ENCODE results near the gene ZAP70. TPM values are rescaled to one million over a fixed set of nuclear protein-coding genes. Genes with fewer than 3 reads are reported as not detected.
"Not testable (repeated sequence)": the region's sequence is repeated elsewhere in the genome, so short reads cannot be mapped to it uniquely, and the experiment has no call there.

ZAP70 gene
- total and polyA plus RNA-seq, 5 donors: 0.62 to 1.5 (median 1.2) TPM

DNA sequence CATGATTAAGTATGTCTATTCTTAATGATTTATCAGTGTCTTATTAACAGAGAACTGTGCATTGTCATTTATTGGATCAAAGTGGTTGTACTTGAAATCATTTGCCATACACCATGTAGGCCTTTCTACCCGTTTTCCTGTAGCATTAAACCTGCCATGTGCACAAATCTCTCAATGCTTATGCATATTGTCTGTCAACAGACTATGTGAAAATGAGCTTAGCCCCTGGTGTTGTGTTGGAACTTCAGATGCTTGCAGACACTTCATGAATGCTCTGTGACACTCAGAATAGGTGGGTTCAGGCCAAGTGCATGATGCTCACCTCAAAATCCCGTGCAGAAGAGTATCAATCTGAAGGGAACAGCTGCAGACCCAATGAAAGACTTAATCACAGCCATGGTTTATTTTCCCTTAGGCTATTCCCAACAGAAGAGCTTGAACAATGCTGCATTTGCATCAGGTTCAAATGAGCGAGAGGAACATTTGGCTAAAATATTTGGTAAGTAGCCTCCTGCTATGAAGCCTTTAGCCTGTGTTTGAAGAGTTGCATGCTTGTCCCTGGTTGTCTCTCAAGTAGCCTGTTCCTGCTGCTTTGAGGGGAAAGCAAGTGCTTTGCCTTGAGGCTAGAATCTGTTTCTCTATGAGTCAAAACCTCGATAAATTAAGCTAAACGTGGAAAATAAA, 37.8 kb upstream of the ZAP70 start:
- H3K27ac ChIP-seq (ENCODE audit: low read length): no peak overlapping the region
- intact Hi-C loops (cut with DNase I): no loop called here
- H3K27me3 ChIP-seq (ENCODE audit: control insufficient read depth, insufficient read depth): no peaks in the 10 kb centered on the region
- no peaks in the 10 kb centered on the region for H3K4me1 ChIP-seq (ENCODE audit: control insufficient read depth, insufficient read depth, low read length)
- no peak overlapping the region for H3K4me3 ChIP-seq (ENCODE audit: low read length)
- no peak for DNase-seq
- WGBS: 83% methylated on average over 5 of the region's 5 CpGs
- no peak for ATAC-seq
- no peaks in the 10 kb centered on the region for H3K9me3 ChIP-seq (ENCODE audit: control insufficient read depth, low read length)

DNA sequence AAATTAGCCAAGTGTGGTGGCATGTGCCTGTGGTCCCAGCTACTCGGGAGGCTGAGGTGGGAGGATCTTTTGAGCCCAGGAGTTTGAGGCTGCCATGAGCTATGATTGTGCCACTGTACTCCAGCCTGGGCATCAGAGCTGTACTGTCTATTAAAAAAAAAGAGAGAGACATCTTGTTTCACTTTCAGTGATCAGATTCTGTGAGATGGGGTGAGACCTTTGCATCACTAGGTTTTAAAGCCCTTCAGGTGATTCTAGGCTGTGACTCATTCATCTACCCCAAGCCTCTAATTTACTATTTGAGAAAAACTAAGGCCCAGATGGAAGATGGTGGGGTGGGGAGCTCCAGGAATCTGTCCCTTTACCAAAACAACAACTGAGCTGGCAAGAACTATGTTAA, 36.8 kb upstream of the ZAP70 start:
- Histone ChIP-seq H3K4me3 (ENCODE audit: low read length) (no peak overlapping the region), H3K27me3 (ENCODE audit: control insufficient read depth, insufficient read depth) (no peaks in the 10 kb centered on the region), H3K27ac (ENCODE audit: low read length) (no peak overlapping the region), H3K9me3 (ENCODE audit: control insufficient read depth, low read length) (no peaks in the 10 kb centered on the region), H3K4me1 (ENCODE audit: control insufficient read depth, insufficient read depth, low read length) (no peaks in the 10 kb centered on the region)
- 94% methylated on average over 1 of the region's 1 CpG for WGBS
- ATAC-seq (no peak), DNase-seq (no peak)
- intact Hi-C loops (cut with DNase I): no loop called here

DNA sequence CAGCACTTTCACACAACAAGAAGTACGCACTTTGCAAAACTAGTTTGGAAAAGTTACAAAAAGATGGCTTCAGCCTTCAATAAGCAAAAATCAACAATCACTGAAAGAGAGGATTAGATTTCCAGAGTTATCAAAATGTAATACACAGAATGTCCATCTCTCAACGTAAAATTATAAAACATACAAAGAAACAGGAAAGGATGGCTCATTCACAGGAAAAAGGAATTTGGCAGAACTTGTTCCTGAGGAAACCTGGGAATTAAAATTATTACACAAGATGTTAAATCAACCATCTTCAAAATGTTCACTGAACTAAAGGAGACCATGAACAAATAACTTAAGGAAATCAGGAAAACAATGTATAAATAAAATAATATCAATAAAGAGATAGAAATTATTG, 35.9 kb upstream of the ZAP70 start:
- H3K27ac ChIP-seq (ENCODE audit: low read length): no peak overlapping the region
- DNase-seq: no peak
- no peak for ATAC-seq
- H3K9me3 ChIP-seq (ENCODE audit: control insufficient read depth, low read length): no peaks in the 10 kb centered on the region
- no peaks in the 10 kb centered on the region for H3K4me1 ChIP-seq (ENCODE audit: control insufficient read depth, insufficient read depth, low read length)
- no peak overlapping the region for H3K4me3 ChIP-seq (ENCODE audit: low read length)
- intact Hi-C loops (cut with DNase I): no loop called here
- no peaks in the 10 kb centered on the region for H3K27me3 ChIP-seq (ENCODE audit: control insufficient read depth, insufficient read depth)
- 75% methylated on average over 2 of the region's 2 CpGs for WGBS

DNA sequence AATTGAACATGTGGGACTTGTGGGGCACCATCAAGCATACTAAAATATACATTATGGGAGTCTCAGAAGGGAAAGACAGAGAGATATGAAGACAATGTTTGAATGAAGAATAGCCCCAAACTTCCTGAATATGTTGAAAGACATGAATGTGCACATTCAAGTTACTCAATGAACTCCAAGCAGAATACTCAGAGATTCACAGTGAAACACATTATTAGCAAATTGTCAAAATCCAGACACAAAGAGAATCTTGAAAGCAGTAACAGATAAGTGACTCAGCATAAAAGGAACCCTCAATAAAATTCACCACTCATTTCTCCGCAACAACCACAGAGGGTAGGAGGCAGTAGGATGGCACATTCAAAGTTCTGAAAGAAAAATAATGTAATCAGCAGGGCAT, 35.1 kb upstream of the ZAP70 start:
- no peaks in the 10 kb centered on the region for H3K27me3 ChIP-seq (ENCODE audit: control insufficient read depth, insufficient read depth)
- no peaks in the 10 kb centered on the region for H3K9me3 ChIP-seq (ENCODE audit: control insufficient read depth, low read length)
- WGBS: 96% methylated on average over 1 of the region's 1 CpG
- no peak for ATAC-seq
- DNase-seq: no peak
- intact Hi-C loops (cut with DNase I): no loop called here
- H3K4me1 ChIP-seq (ENCODE audit: control insufficient read depth, insufficient read depth, low read length): no peaks in the 10 kb centered on the region
- no peak overlapping the region for H3K4me3 ChIP-seq (ENCODE audit: low read length)
- H3K27ac ChIP-seq (ENCODE audit: low read length): no peak overlapping the region

DNA sequence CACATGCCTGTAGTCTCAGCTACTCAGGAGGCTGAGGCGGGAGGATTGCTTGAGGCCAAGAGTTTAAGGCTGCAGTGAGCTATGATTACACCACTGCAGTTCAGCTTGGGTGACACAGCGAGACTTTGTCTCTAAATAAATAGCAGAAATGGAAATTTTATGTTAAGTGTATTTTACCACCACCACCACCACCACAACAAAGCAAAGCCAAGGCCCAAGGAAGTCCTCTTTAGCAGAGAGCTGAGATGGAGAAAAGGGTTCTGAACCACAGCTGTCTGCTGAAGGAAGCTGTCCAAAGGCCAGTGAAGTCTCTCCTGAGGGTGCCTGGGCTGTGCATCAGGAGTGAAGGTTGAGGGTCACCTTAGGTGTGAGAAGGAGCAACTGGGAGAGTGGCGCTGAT, 26.1 kb upstream of the ZAP70 start:
- intact Hi-C loops (cut with DNase I); H3K27me3 ChIP-seq (ENCODE audit: control insufficient read depth, insufficient read depth): not testable (repeated sequence)

DNA sequence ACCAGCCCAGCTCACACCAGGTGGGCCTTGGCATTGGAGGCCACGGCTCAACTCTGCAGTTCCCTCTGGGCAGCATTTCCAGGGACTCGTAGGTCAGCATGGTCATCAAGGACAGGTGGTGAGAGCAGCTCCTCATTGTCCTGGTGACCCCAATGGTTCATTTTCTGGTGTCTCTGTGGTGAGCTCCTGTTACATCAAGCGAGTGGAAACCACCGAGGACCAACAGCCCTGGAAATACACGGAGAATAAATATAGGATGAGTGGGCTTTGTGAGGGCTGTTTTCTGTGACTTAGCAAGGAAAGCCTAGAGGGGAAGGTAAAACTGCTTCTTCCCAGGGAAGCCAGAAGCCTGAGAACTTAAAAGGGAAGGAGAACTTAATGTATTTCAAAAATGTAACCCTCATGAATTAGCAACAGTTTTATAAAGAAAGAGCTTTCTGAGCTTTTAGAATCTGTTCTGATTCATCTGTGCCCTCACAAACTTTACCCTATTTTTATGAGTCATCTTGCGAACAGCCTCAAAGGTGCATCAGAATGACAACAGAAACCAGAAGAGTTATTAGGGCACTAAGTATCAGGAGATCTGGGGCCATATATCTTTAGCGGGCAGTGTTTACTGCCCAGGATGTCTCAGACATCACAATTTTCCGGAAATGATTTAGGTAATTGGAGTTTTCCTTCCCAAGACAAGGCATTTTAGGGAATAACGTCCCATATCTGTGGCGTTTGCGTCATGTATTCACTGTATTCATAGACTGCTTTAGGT, 25.1 kb upstream of the ZAP70 start:
- Histone ChIP-seq H3K27ac (ENCODE audit: low read length) (no peak overlapping the region), H3K4me3 (ENCODE audit: low read length) (no peak overlapping the region), H3K27me3 (ENCODE audit: control insufficient read depth, insufficient read depth) (no peaks in the 10 kb centered on the region), H3K9me3 (ENCODE audit: control insufficient read depth, low read length) (no peaks in the 10 kb centered on the region), H3K4me1 (ENCODE audit: control insufficient read depth, insufficient read depth, low read length) (no peaks in the 10 kb centered on the region)
- ATAC-seq (no peak), DNase-seq (no peak)
- 87% methylated on average over 11 of the region's 11 CpGs for WGBS
- intact Hi-C loops (cut with DNase I): no loop called here

More for the DNA sequence above, 26.1 kb upstream of the ZAP70 start:
- not testable (repeated sequence) for H3K4me3 ChIP-seq (ENCODE audit: low read length); ATAC-seq; H3K4me1 ChIP-seq (ENCODE audit: control insufficient read depth, insufficient read depth, low read length); DNase-seq; H3K9me3 ChIP-seq (ENCODE audit: control insufficient read depth, low read length); H3K27ac ChIP-seq (ENCODE audit: low read length)
- WGBS: 95% methylated on average over 2 of the region's 3 CpGs

DNA sequence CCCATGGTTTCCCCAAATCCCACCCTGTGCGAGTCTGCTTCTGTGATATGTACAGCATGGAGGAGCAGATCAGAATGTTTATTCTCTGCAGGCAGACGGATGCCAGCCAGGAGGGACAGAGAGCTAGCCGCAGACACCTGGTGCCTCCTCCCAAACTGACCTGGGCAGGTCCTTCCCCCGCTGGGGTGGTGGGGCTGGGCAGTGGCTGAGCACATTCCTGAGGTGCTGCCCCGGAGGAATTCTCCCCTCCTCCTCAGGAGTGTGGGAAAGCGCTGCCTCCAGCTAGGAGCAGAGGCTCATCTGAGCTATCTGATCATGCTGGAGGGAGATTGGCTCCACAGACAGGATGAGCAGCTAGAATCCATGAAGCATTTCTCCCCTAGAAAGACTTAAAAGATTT, 22.2 kb upstream of the ZAP70 start:
- ATAC-seq (no peak), DNase-seq (no peak)
- H3K4me3 ChIP-seq (ENCODE audit: low read length): no peak overlapping the region
- H3K4me1 ChIP-seq (ENCODE audit: control insufficient read depth, insufficient read depth, low read length): no peaks in the 10 kb centered on the region
- WGBS: 68% methylated on average over 6 of the region's 6 CpGs
- no peaks in the 10 kb centered on the region for H3K9me3 ChIP-seq (ENCODE audit: control insufficient read depth, low read length)
- intact Hi-C loops (cut with DNase I): loop anchor here in 3 of 4 donors (10.0 kb wide), 1 partner anchor 96 kb away; no protein-coding TSS in a partner anchor
- no peak overlapping the region for H3K27ac ChIP-seq (ENCODE audit: low read length)
- no peaks in the 10 kb centered on the region for H3K27me3 ChIP-seq (ENCODE audit: control insufficient read depth, insufficient read depth)

DNA sequence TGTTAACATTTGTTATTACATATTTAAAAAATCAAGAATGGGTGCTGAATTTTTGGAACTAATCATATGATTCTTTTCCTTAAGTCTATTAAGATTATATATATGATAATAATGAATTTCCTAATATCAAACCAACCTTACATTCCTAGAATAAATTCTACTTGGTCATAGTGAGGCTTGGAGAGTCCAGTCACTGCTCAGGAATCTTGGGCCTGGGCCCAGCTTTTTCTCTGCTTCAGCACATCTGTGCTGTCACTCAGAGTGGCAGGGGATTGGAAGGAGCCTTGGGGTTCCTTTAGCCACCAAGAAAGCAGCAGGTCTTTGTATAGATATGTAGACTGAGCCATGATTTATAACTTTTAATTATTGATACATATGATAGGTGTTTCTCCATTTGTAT, 19.9 kb upstream of the ZAP70 start:
- Histone ChIP-seq H3K4me3 (ENCODE audit: low read length) (no peak overlapping the region), H3K27ac (ENCODE audit: low read length) (no peak overlapping the region), H3K27me3 (ENCODE audit: control insufficient read depth, insufficient read depth) (no peaks in the 10 kb centered on the region), H3K4me1 (ENCODE audit: control insufficient read depth, insufficient read depth, low read length) (no peaks in the 10 kb centered on the region), H3K9me3 (ENCODE audit: control insufficient read depth, low read length) (no peaks in the 10 kb centered on the region)
- no peak for DNase-seq
- intact Hi-C loops (cut with DNase I): loop anchor here in 3 of 4 donors (10.0 kb wide), 1 partner anchor 99 kb away; no protein-coding TSS in a partner anchor
- ATAC-seq: no peak

DNA sequence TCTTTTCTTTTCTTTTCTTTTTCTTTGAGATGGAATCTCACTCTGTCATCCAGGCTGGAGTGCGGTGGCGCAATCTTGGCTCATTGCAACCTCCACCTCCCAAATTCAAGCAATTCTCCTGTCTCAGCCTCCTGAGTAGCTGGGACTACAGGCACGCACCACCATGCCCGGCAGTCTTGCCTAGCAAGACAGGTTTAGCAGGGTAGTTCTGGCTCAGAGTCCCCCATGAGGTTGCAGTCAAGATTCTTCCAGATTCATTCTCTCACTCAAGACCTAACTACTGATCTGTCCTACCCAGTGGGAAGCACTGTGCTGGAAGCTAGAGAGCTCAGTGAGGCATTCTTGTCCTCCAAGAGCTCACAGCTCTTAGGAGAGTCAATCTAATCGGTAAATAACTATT, 17.6 kb upstream of the ZAP70 start:
- no peak for DNase-seq
- Histone ChIP-seq H3K27ac (ENCODE audit: low read length) (no peak overlapping the region), H3K9me3 (ENCODE audit: control insufficient read depth, low read length) (no peaks in the 10 kb centered on the region), H3K4me1 (ENCODE audit: control insufficient read depth, insufficient read depth, low read length) (no peaks in the 10 kb centered on the region), H3K4me3 (ENCODE audit: low read length) (no peak overlapping the region), H3K27me3 (ENCODE audit: control insufficient read depth, insufficient read depth) (no peaks in the 10 kb centered on the region)
- 94% methylated on average over 5 of the region's 5 CpGs for WGBS
- ATAC-seq: no peak
- intact Hi-C loops (cut with DNase I): loop anchor here (5.0 to 10.0 kb wide), 2 partner anchors 101 to 103 kb away; no protein-coding TSS in a partner anchor

DNA sequence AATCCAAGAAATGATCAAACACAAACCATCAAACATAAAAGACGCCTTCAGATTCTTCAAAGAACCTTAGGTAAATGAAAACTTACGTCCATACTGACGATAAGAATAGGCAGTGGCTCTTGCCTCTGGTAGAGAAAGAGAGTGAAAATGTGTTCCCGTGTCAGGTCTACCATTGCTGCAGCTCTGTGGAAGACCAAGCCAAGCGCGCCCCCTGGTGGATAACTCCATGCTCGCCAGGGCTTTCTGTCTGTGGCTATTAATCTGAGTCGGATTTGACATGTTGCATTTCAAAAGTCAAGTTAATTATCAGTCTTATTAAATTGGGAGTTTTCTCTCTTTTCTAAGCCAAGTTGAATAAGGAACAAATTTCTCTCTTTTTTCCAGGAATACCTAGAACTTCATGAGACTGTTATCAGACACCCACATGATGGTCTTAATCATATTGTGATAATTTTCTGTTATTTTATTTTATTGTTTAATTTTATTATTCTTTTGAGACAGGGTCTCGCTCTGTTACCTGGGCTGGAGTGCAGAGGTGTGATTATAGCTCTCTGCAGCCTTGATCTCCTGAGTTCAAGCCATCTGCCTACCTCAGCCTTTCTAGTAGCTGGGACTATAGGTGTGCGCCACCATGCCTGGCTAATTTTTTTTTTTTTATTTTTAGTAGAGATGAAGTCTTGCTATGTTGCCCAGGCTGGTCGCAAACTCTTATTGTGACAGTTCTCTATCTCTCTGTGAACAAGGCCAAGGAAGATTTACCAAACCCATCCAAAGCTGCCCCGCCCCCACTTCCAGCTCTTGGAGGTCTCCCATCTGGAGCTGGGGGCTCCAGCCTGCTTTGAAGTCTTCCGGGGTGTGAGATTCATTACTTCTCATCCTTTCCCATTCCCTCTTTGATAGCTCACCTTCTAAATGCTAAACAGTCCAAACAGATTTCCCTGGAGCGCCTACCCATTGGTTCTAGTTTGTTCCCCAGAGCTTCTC, 15.8 kb upstream of the ZAP70 start:
- Histone ChIP-seq H3K27ac (ENCODE audit: low read length) (no peak overlapping the region), H3K27me3 (ENCODE audit: control insufficient read depth, insufficient read depth) (no peaks in the 10 kb centered on the region), H3K9me3 (ENCODE audit: control insufficient read depth, low read length) (no peaks in the 10 kb centered on the region), H3K4me3 (ENCODE audit: low read length) (no peak overlapping the region), H3K4me1 (ENCODE audit: control insufficient read depth, insufficient read depth, low read length) (no peaks in the 10 kb centered on the region)
- ATAC-seq: peak; percentile 89 to 90
- DNase-seq: peak; percentile 87 to 97 (median 95)
- 28% methylated on average over 14 of the region's 14 CpGs for WGBS
- intact Hi-C loops (cut with DNase I): loop anchor here (5.0 to 10.0 kb wide), 2 partner anchors 103 to 105 kb away; no protein-coding TSS in a partner anchor

Measured in right cardiac atrium (tissue), 5 donors.